ENCODE data around the gene ADSS1. TPM values are rescaled to one million over a fixed set of nuclear protein-coding genes. Genes with fewer than 3 reads are reported as not detected.
A peak's percentile ranks its signal among the peaks of the same experiment; 100 is the strongest.

Gene ADSS1
- total RNA-seq, 1 experiment from 2014 or later, result 2.8 TPM

DNA sequence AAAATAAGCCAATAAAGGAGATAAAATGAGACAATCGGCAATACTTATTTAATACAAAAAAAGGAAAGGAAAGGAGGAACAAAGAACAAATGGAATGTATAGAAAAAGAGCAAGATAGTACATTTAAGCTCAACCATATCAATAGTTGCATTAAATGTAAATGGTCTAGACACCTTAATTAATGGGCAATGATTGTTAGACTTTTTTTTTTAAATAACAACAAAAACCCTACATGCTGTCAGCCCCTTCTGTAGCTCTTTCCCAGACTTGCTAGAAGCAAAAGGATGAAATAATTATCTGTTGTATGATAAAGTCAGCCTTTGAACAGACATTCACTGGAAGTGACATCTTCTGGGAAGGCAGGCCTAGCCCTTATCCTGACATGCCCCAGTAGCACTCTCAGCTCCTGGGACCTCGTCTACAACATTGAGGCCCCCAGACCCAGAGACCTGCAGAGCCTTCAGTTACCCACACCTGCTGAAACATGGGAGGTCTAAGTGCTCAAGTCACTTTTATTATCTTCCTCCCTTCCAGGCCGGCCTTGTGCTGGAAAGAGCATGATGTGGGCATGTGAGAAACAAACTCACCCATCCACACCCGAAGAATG is 42.3 kb downstream of the ADSS1 start:
- H3K4me3 ChIP-seq (ENCODE audit: low read length), result no peak overlapping the region
- peaks cover 5% of the 10 kb centered on the region for H3K4me1 ChIP-seq (ENCODE audit: low read length)
- no peak overlapping the region for H3K27ac ChIP-seq (ENCODE audit: low read length)
- H3K4me2 ChIP-seq (ENCODE audit: low read depth, low read length, poor library complexity, severe bottlenecking), result no peak overlapping the region
- H3K9me3 ChIP-seq (ENCODE audit: low read length), result peaks cover 2% of the 10 kb centered on the region; the same call in 1 of the 2 replicates
- H3K36me3 ChIP-seq (ENCODE audit: insufficient read depth, low read length), result peaks cover 9% of the 10 kb centered on the region
- H3K27me3 ChIP-seq (ENCODE audit: low read length), result no peaks in the 10 kb centered on the region
- no peaks in the 10 kb centered on the region for H3K9me2 ChIP-seq (replicated peaks; ENCODE audit: insufficient read depth, low read length)
- H3K79me2 ChIP-seq (ENCODE audit: low read length), result no peaks in the 10 kb centered on the region
- 0 out of 2 replicates have a peak, but pooled peaks cover under 1% of the 10 kb centered on the region for H4K20me1 ChIP-seq (ENCODE audit: insufficient read depth, low read depth, low read length)
- no peak for DNase-seq
- no peak overlapping the region for H2AFZ ChIP-seq (ENCODE audit: low read length)
- H3K9ac ChIP-seq (ENCODE audit: low read length), result no peak overlapping the region

DNA sequence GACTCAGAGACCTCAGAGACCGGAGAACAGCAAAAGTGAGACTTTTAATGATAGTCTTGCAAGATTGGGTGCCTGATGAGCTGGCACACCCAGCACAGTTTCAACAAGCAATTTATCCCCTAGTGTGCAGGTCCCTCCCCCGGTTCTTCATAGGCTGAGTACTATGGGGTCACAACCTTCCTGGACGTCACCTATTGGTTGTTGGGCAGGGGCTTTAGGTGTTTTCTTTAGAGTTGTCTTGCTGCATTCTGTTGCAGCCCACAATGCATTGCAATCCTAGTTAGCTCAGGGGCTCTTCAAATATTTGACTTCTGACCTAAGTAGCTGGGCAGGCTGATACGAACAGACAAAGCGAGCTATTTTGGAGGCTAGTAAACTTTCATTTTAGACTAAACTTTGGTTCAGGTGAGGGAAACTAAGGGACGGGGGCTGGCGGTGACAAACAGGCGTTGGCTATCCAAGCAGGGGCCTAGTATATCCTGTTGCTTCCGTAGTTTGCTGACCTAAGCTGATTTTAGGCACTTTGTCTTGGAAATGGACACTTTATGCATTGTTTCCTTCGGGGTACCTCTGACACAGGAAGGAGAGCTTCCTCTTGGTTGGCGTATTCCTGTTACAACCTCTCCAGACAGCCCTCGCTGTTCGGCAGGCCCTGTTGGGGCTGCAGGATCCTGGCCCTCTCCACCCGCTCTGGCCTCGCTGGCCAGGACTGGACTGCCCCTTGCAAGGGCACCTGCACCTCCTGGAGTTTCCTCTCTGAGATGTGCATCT is 43.0 kb downstream of the ADSS1 start:
- Histone ChIP-seq H3K79me2 (ENCODE audit: low read length) (no peaks in the 10 kb centered on the region), H3K36me3 (ENCODE audit: insufficient read depth, low read length) (peaks cover 16% of the 10 kb centered on the region), H3K4me2 (ENCODE audit: low read depth, low read length, poor library complexity, severe bottlenecking) (no peak overlapping the region), H3K9ac (ENCODE audit: low read length) (no peak overlapping the region), H3K9me3 (ENCODE audit: low read length) (peaks cover 7% of the 10 kb centered on the region; the same call in 1 of the 2 replicates), H4K20me1 (ENCODE audit: insufficient read depth, low read depth, low read length) (no peaks in the 10 kb centered on the region), H3K27me3 (ENCODE audit: low read length) (no peaks in the 10 kb centered on the region), H2AFZ (ENCODE audit: low read length) (no peak overlapping the region), H3K4me1 (ENCODE audit: low read length) (peaks cover 5% of the 10 kb centered on the region), H3K4me3 (ENCODE audit: low read length) (no peak overlapping the region), H3K9me2 (replicated peaks; ENCODE audit: insufficient read depth, low read length) (no peaks in the 10 kb centered on the region), H3K27ac (ENCODE audit: low read length) (no peak overlapping the region)
- DNase-seq, result no peak

- Histone ChIP-seq H3K4me1 (ENCODE audit: low read length) (peaks cover 5% of the 10 kb centered on the region), H2AFZ (ENCODE audit: low read length) (no peak overlapping the region), H3K36me3 (ENCODE audit: insufficient read depth, low read length) (peaks cover 21% of the 10 kb centered on the region), H3K9ac (ENCODE audit: low read length) (no peak overlapping the region), H3K9me2 (replicated peaks; ENCODE audit: insufficient read depth, low read length) (no peaks in the 10 kb centered on the region), H3K79me2 (ENCODE audit: low read length) (no peaks in the 10 kb centered on the region), H3K27me3 (ENCODE audit: low read length) (no peaks in the 10 kb centered on the region), H3K4me2 (ENCODE audit: low read depth, low read length, poor library complexity, severe bottlenecking) (no peak overlapping the region), H3K27ac (ENCODE audit: low read length) (no peak overlapping the region), H4K20me1 (ENCODE audit: insufficient read depth, low read depth, low read length) (no peaks in the 10 kb centered on the region), H3K9me3 (ENCODE audit: low read length) (peaks cover 7% of the 10 kb centered on the region; the same call in 1 of the 2 replicates), H3K4me3 (ENCODE audit: low read length) (no peak overlapping the region)
- no peak for DNase-seq
Observed at GRCh38 chr14:104767634-104767918, 43.5 kb downstream of the ADSS1 start.

- no peaks in the 10 kb centered on the region for H3K9me2 ChIP-seq (replicated peaks; ENCODE audit: insufficient read depth, low read length)
- no peak overlapping the region for H2AFZ ChIP-seq (ENCODE audit: low read length)
- no peak overlapping the region for H3K27ac ChIP-seq (ENCODE audit: low read length)
- peaks cover 5% of the 10 kb centered on the region for H3K4me1 ChIP-seq (ENCODE audit: low read length)
- H3K4me2 ChIP-seq (ENCODE audit: low read depth, low read length, poor library complexity, severe bottlenecking), result no peak overlapping the region
- no peak overlapping the region for H3K4me3 ChIP-seq (ENCODE audit: low read length)
- no peaks in the 10 kb centered on the region for H3K79me2 ChIP-seq (ENCODE audit: low read length)
- peaks cover 7% of the 10 kb centered on the region; the same call in 1 of the 2 replicates for H3K9me3 ChIP-seq (ENCODE audit: low read length)
- H3K27me3 ChIP-seq (ENCODE audit: low read length), result no peaks in the 10 kb centered on the region
- peaks cover 29% of the 10 kb centered on the region for H3K36me3 ChIP-seq (ENCODE audit: insufficient read depth, low read length)
- peak; percentile 96 for DNase-seq
- H4K20me1 ChIP-seq (ENCODE audit: insufficient read depth, low read depth, low read length), result no peaks in the 10 kb centered on the region
- H3K9ac ChIP-seq (ENCODE audit: low read length), result peak overlapping the region; percentile 47
Observed at GRCh38 chr14:104768437-104769323, 44.7 kb downstream of the ADSS1 start.

GRCh38 chr14:104769324-104770071 is 45.5 kb downstream of the ADSS1 start:
- Histone ChIP-seq H3K27ac (ENCODE audit: low read length) (no peak overlapping the region), H3K36me3 (ENCODE audit: insufficient read depth, low read length) (peaks cover 29% of the 10 kb centered on the region), H3K9me3 (ENCODE audit: low read length) (peaks cover 7% of the 10 kb centered on the region; the same call in 1 of the 2 replicates), H3K4me3 (ENCODE audit: low read length) (no peak overlapping the region), H4K20me1 (ENCODE audit: insufficient read depth, low read depth, low read length) (no peaks in the 10 kb centered on the region), H3K9ac (ENCODE audit: low read length) (no peak overlapping the region), H3K79me2 (ENCODE audit: low read length) (no peaks in the 10 kb centered on the region), H3K4me1 (ENCODE audit: low read length) (peaks cover 5% of the 10 kb centered on the region), H3K27me3 (ENCODE audit: low read length) (no peaks in the 10 kb centered on the region), H2AFZ (ENCODE audit: low read length) (no peak overlapping the region), H3K4me2 (ENCODE audit: low read depth, low read length, poor library complexity, severe bottlenecking) (no peak overlapping the region), H3K9me2 (replicated peaks; ENCODE audit: insufficient read depth, low read length) (no peaks in the 10 kb centered on the region)
- DNase-seq, result no peak

DNA sequence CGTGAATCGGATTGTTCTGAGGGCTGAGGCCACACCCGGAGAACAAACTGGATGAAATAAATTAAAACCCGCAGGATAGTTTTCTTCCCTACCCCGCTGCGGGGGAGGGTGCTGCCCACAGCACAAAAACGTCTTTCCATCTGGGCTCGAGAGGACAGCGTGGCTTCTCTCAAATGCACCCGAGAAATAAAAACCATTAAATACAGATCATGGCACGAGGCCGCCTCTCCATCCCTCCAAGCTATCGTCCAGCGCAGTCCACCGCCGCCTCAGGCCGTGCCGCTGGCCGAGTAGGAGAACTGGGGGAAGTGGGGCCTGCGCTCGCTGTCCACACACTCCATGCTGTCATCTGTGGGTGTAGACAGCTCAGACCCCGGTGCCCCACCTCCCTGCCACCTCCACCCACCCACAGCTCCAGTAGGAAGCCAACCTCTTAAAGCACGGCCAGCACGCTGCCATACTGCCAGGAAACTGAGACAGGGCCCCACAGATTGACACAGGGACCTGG is 46.1 kb downstream of the ADSS1 start:
- Histone ChIP-seq H3K4me1 (ENCODE audit: low read length) (peaks cover 5% of the 10 kb centered on the region), H3K79me2 (ENCODE audit: low read length) (no peaks in the 10 kb centered on the region), H3K9me2 (replicated peaks; ENCODE audit: insufficient read depth, low read length) (no peaks in the 10 kb centered on the region), H3K36me3 (ENCODE audit: insufficient read depth, low read length) (peaks cover 35% of the 10 kb centered on the region), H3K27ac (ENCODE audit: low read length) (no peak overlapping the region), H3K4me2 (ENCODE audit: low read depth, low read length, poor library complexity, severe bottlenecking) (no peak overlapping the region), H4K20me1 (ENCODE audit: insufficient read depth, low read depth, low read length) (no peaks in the 10 kb centered on the region), H3K9me3 (ENCODE audit: low read length) (peaks cover 7% of the 10 kb centered on the region; the same call in 1 of the 2 replicates), H3K9ac (ENCODE audit: low read length) (no peak overlapping the region), H3K27me3 (ENCODE audit: low read length) (no peaks in the 10 kb centered on the region), H3K4me3 (ENCODE audit: low read length) (no peak overlapping the region), H2AFZ (ENCODE audit: low read length) (no peak overlapping the region)
- DNase-seq, result no peak

GRCh38 chr14:104770851-104771272 is 46.8 kb downstream of the ADSS1 start:
- H3K9me2 ChIP-seq (replicated peaks; ENCODE audit: insufficient read depth, low read length), result no peaks in the 10 kb centered on the region
- no peaks in the 10 kb centered on the region for H3K79me2 ChIP-seq (ENCODE audit: low read length)
- peak; percentile 76 for DNase-seq
- no peak overlapping the region for H3K4me3 ChIP-seq (ENCODE audit: low read length)
- H3K27me3 ChIP-seq (ENCODE audit: low read length), result no peaks in the 10 kb centered on the region
- H3K9ac ChIP-seq (ENCODE audit: low read length), result no peak overlapping the region
- peaks cover 5% of the 10 kb centered on the region for H3K4me1 ChIP-seq (ENCODE audit: low read length)
- peaks cover 7% of the 10 kb centered on the region; the same call in 1 of the 2 replicates for H3K9me3 ChIP-seq (ENCODE audit: low read length)
- no peaks in the 10 kb centered on the region for H4K20me1 ChIP-seq (ENCODE audit: insufficient read depth, low read depth, low read length)
- no peak overlapping the region for H2AFZ ChIP-seq (ENCODE audit: low read length)
- H3K36me3 ChIP-seq (ENCODE audit: insufficient read depth, low read length), result peaks cover 39% of the 10 kb centered on the region
- H3K27ac ChIP-seq (ENCODE audit: low read length), result no peak overlapping the region
- H3K4me2 ChIP-seq (ENCODE audit: low read depth, low read length, poor library complexity, severe bottlenecking), result no peak overlapping the region

Data from Karpas-422 (cell line).